IPS-18c (cell line): ENCODE data around the gene BMP7.
"Not testable (repeated sequence)": the region's sequence is repeated elsewhere in the genome, so short reads cannot be mapped to it uniquely, and the experiment has no call there.

Source experiments
- H3K4me3 ChIP-seq: 2 replicates; pipeline ENCODE4 v1.7.0; 2013; ENCODE audit warnings: low read depth, mild to moderate bottlenecking, low read length, moderate library complexity; ENCODE audit not compliant: insufficient read depth
- H3K9me3 ChIP-seq: one replicate; pipeline ENCODE4 v1.6.1; 2013; ENCODE audit warnings: mild to moderate bottlenecking, low read length, moderate library complexity; ENCODE audit not compliant: control insufficient read depth, insufficient read depth

BMP7 gene

DNA sequence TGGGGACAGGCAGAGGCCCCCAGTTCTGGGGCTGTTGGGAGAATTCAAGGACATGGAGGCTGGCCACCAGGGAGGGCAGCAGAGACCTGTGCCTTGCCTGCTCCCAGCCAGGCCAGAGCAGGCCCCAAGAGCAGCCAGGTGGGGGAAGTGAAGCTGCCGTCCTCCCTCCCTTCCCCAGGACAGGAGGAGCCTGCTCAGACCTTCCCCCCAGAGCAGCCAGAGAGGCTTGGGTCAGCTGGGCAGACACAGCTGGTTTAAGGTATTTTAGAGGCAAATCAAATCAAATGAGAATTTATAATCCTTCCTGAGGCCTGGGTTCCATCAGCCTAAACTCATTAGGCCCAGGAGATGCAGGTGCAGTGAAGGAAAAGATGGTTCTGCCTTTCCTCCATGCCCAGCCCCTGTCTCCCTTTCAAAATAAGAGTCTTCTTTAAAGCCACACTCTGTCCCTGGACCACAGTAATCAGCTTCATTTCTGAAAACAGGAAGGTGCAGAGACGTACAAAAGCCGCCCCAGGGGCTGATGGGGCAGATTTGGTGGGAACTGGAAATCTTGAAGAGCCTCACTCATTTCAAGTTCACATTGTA, 21.7 kb downstream of the BMP7 start:
- no peak overlapping the region for H3K4me3 ChIP-seq
- peaks cover 3% of the 10 kb centered on the region for H3K9me3 ChIP-seq

DNA sequence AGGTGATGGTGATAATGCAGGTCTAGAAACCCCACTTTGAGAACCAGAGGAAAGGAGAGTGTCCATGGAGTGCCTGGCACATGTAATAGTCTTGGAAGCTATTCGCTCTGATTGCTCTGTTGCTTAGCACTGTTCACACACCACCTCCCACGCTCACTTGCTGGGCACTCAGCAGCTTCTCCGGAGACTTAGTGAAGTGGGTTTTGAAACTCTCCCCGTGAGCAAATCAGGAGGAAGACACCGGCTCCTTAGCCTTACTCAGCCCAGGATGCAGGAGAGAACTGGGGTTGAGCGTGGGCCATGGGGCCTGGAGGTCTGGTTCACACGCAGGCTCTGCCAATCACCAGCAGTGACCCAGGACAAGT, 22.2 kb downstream of the BMP7 start:
- Histone ChIP-seq H3K9me3 (peaks cover 6% of the 10 kb centered on the region), H3K4me3 (no peak overlapping the region)

DNA sequence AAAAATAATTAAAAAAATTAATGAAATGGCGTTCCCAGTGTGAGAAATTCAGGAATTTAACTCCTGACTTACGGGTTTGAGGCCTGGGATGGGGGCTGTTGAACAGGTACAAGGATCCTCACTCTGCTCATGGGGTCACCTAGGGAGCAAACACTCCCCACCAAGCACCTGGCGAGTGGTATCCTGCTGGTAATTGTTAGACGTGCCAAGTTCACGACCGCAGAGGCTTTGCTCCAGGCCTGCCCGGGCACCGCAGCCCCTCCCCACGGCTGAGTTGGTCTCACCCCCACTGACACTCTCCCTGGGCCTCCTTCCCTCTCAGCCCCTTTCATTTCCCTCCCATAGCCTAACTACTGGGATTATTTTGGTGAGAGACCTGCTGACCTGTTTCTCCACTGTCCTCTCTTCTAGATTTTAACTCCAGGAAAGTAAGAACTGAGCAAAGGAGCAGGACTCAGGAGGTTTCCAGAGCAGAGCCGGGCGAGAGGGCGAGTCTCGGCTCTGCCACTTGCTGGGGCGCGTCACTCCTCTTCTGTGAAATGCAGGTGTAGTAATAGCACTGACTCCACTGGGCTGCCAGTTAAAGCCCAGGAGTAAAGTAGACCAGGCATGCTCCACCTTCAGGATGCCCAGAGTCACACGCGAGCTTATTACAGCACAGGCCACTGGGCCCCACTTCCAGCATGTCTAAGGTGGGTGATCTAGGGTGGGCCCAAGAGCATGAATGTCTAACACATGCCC, 22.8 kb downstream of the BMP7 start:
- Histone ChIP-seq H3K9me3 (peaks cover 6% of the 10 kb centered on the region), H3K4me3 (no peak overlapping the region)

GRCh38 chr20:57242414-57242813, 24.0 kb downstream of the BMP7 start:
- no peak overlapping the region for H3K4me3 ChIP-seq
- peaks cover 6% of the 10 kb centered on the region for H3K9me3 ChIP-seq

DNA sequence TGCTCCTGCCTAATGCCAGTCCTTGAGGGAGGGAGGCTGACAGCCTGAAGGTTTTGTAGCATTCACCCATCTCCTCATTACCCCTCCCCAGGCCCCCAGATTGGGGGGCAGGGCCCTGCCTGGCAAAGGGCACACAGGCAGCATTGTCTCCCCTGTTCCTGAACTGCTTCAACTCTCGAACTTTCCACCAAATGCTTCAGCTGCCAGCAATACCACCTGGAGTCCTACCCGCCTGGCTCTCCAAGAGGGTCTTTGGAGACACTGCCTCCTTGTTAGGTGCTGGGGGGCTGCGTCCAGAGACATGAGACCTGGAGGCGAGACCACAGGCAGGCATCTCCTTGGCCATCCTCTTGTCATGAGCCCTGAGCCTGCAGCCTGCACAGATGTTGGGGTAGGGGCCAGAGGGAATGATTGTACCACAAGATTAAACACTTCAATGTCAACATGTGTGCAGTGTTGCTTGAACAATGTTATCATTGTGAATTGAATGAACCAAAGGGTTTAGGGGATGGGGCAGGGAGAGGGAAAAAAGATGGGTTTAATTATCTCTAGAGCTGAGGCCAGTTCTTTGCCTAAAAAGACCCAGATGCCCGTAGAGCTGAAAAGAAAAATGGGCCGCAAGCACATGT, 25.0 kb downstream of the BMP7 start:
- Histone ChIP-seq H3K9me3 (peaks cover 6% of the 10 kb centered on the region), H3K4me3 (no peak overlapping the region)

DNA sequence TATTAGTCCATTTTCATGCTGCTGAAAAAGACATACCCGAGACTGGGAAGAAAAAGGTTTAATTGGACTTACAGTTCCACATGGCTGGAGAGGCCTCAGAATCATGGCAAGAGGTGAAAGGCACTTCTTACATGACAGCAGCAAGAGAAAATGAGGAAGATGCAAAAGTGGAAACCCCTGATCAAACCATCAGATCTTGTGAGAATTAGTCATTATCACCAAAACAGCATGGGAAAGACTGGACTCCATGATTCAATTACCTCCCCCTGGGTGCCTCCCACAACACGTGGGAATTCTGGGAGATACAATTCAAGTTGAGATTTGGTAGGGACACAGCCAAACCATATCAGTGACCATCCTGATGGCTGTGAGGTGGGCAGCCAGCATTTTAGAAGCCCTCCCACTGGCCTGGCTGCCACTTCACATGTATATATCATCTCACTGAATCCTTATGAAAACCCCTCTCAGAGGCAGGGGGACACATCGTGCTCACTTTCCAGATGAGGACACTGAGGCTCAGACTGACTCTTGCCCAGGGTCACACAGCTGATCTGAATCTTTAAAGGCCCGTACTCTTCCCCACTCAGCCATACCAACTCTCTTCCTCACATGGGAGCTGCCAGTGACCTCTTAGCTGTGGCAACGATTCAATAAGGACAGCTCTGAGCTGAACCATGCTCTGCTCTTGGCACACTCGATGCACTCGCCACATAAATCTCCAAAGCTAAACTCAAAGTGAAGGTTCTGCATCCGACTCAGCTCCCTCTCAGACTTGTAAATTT, 25.7 kb downstream of the BMP7 start:
- Histone ChIP-seq H3K4me3 (no peak overlapping the region), H3K9me3 (peaks cover 6% of the 10 kb centered on the region)

DNA sequence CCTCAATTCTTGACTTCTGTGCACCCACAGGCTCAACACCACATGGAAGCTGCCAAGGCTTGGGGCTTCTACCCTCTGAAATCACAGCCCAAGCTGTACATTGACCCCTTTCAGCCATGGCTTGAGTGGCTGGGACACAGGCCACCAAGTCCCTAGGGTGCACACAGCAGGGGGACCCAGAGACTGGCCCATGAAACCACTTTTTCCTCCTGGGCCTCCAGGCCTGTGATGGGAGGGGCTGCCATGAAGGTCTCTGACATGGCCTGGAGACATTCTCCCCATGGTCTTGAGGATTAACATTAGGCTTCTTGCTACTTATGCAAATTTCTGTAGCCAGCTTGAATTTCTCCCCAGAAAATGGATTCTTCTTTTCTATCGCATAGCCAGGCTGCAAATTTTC, 26.7 kb downstream of the BMP7 start:
- not testable (repeated sequence) for H3K4me3 ChIP-seq, H3K9me3 ChIP-seq

DNA sequence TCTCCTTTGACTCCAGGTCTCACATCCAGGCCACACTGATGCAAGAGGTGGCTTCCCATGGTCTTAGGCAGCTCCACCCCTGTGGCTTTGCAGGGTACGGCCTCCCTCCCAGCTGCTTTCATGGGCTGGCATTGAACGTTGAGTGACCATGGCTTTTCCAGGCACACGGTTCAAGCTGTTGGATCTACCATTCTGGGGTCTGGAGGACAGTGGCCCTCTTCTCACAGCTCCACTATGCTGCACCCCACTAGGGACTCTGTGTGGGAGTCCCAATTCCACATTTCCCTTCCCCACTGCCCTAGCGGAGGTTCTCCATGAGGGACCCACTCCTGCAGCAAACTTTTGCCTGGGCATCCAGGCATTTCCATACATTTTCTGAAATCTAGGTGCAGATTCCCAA, 27.1 kb downstream of the BMP7 start:
- H3K9me3 ChIP-seq, H3K4me3 ChIP-seq: not testable (repeated sequence)

DNA sequence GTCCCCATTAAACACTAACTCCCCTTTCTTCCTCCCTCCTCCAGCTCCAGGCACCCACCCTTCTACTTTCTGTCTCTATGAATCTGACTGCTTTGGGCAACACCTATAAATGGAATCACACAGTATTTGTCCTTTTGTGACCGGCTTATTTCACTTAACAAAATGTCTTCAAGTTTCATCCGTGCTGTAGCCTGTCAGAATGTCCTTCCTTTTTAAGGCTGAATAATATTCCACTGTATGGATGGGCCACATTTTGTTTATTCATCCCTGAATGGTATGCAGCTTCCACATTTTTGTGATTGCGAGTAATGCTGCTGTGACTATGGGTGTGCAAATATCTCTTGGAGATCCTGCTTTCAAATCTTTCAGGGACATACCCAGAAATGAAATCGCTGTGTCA, 28.4 kb downstream of the BMP7 start:
- H3K4me3 ChIP-seq: no peak overlapping the region
- peaks cover 6% of the 10 kb centered on the region for H3K9me3 ChIP-seq

GRCh38 chr20:57237585-57237953, 28.9 kb downstream of the BMP7 start:
- Histone ChIP-seq H3K9me3 (peaks cover 6% of the 10 kb centered on the region), H3K4me3 (no peak overlapping the region)

DNA sequence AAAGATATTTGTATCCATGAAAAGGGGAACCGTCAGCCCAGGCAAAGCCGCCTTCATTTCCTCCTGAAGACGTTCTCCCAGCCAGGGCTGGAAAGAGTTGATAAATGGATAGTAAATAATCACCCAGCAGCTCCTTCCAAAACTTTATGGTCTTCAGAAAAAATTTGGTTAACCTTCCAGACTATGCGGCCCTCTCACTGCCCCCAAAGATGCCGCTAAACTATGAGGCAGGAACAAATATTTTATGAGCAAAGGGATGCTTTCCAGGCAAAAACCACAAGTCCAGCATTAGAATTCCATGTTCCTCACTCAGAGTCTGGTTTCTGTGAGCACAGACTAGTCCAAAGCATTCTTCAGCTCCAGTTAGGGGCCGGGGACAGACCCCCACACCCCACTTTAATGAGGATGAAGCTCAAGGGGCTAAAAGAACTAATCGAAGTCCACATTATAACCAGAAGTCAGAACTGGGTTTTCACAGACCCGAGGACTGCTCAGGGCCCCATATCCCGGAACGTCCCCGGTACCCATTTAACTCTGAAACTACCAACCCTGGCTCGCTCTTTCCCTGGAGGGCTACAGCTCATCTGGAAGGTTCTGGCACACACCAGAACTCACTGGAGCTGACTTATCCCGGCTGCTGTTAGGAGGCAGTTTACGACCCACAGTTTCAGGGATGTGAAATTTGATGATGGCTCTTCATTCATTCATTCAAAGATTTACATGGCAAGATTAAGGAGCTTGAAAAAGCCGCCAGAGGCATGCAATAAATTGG, 29.4 kb downstream of the BMP7 start:
- H3K9me3 ChIP-seq: peaks cover 6% of the 10 kb centered on the region
- H3K4me3 ChIP-seq: no peak overlapping the region

- Histone ChIP-seq H3K4me3 (no peak overlapping the region), H3K9me3 (peaks cover 3% of the 10 kb centered on the region)
Observed at GRCh38 chr20:57234556-57235251, 31.7 kb downstream of the BMP7 start.

- Histone ChIP-seq H3K4me3 (no peak overlapping the region), H3K9me3 (no peaks in the 10 kb centered on the region)
Observed at GRCh38 chr20:57231951-57232428, 34.5 kb downstream of the BMP7 start.

- no peaks in the 10 kb centered on the region for H3K9me3 ChIP-seq
Observed at GRCh38 chr20:57231161-57231560, 35.3 kb downstream of the BMP7 start.

GRCh38 chr20:57230247-57230646, 36.2 kb downstream of the BMP7 start:
- no peaks in the 10 kb centered on the region for H3K9me3 ChIP-seq
- H3K4me3 ChIP-seq: no peak overlapping the region

More at GRCh38 chr20:57231161-57231560, 35.3 kb downstream of the BMP7 start:
- H3K4me3 ChIP-seq: no peak overlapping the region

DNA sequence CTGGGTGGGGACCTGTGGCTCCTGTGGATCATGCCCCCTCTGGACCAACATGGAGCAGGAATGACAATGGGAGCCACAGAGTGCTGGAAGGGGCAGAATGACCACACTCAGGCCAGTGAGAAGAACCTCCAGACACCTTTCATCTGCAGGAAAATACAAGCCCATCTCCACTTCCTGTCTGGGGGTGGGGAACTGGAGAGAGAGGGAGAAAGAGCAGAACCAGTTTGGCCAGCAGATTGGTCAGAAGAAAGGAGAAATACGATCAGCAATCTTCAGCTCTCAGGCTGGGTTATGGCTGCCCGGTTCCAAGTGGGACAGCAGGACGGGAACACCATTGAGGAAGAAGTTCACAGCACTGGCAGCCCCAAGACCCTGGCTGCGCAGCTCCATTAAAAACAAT, 37.0 kb downstream of the BMP7 start:
- Histone ChIP-seq H3K9me3 (no peaks in the 10 kb centered on the region), H3K4me3 (no peak overlapping the region)

GRCh38 chr20:57225830-57226229, 40.6 kb downstream of the BMP7 start:
- Histone ChIP-seq H3K9me3 (no peaks in the 10 kb centered on the region), H3K4me3 (no peak overlapping the region)
